ENCODE results near the gene ADRA2C.

The ADRA2C gene

GRCh38 chr4:3780347-3781171 is 14.4 kb downstream of the ADRA2C start:
- DNase-seq: no peak

GRCh38 chr4:3781193-3781886 is 15.2 kb downstream of the ADRA2C start:
- no peak for DNase-seq

- no peak for DNase-seq
Observed at GRCh38 chr4:3781997-3782930, 16.1 kb downstream of the ADRA2C start.

GRCh38 chr4:3783693-3784306 is 17.6 kb downstream of the ADRA2C start:
- no peak for DNase-seq

- no peak for DNase-seq
Observed at GRCh38 chr4:3784454-3785291, 18.5 kb downstream of the ADRA2C start.

GRCh38 chr4:3785292-3785565 is 19.0 kb downstream of the ADRA2C start:
- no peak for DNase-seq

- DNase-seq: no peak
Observed at GRCh38 chr4:3786196-3786869, 20.1 kb downstream of the ADRA2C start.

- DNase-seq: no peak
Observed at GRCh38 chr4:3787489-3788365, 21.5 kb downstream of the ADRA2C start.

- DNase-seq: no peak
Observed at GRCh38 chr4:3788366-3788660, 22.1 kb downstream of the ADRA2C start.

- DNase-seq: no peak
Observed at GRCh38 chr4:3789587-3789986, 23.4 kb downstream of the ADRA2C start.

GRCh38 chr4:3790006-3790561 is 23.9 kb downstream of the ADRA2C start:
- DNase-seq: no peak

- no peak for DNase-seq
Observed at GRCh38 chr4:3791256-3791655, 25.1 kb downstream of the ADRA2C start.

- no peak for DNase-seq
Observed at GRCh38 chr4:3791910-3792542, 25.8 kb downstream of the ADRA2C start.

GRCh38 chr4:3792813-3793212 is 26.6 kb downstream of the ADRA2C start:
- DNase-seq: no peak

GRCh38 chr4:3793545-3793944 is 27.4 kb downstream of the ADRA2C start:
- no peak for DNase-seq

GRCh38 chr4:3796960-3797359 is 30.8 kb downstream of the ADRA2C start:
- no peak for DNase-seq

- DNase-seq: no peak
Observed at GRCh38 chr4:3797831-3798790, 31.9 kb downstream of the ADRA2C start.

GRCh38 chr4:3799496-3799895 is 33.3 kb downstream of the ADRA2C start:
- no peak for DNase-seq

GRCh38 chr4:3800351-3800750 is 34.2 kb downstream of the ADRA2C start:
- DNase-seq: no peak

Measured in EL (cell line).